ENCODE data around the gene GALE. TPM values are rescaled to one million over a fixed set of nuclear protein-coding genes. Genes with fewer than 3 reads are reported as not detected.

The GALE gene
- polyA plus RNA-seq, 3 donors, result 17.6 to 21.9 (median 18.0) TPM

GRCh38 chr1:23825762-23826522 is 25.4 kb upstream of the GALE start:
- Histone ChIP-seq H3K4me2 (replicated peaks; ENCODE audit: extremely low read depth, low read length, poor library complexity, severe bottlenecking) (peak overlapping the region; percentile 83), H3K4me3 (replicated peaks in 1 of 3; ENCODE audit: low read depth in 2 of 3, low read length in 3 of 3) (peak overlapping the region; percentile 83 to 90 (median 87)), H3K36me3 (replicated peaks in 1 of 2; ENCODE audit: control insufficient read depth in 1 of 2, insufficient read depth in 2 of 2, low read length in 2 of 2) (no peaks in the 10 kb centered on the region), H3K79me2 (ENCODE audit: insufficient read depth, low read length) (peaks cover 15% of the 10 kb centered on the region), H3K9me3 (replicated peaks in 1 of 2; ENCODE audit: control insufficient read depth in 1 of 2, insufficient read depth in 1 of 2, low read length in 2 of 2) (no peaks in the 10 kb centered on the region), H4K20me1 (ENCODE audit: insufficient read depth, low read length) (no peaks in the 10 kb centered on the region), H2AFZ (ENCODE audit: insufficient read depth, low read depth, low read length, poor library complexity, severe bottlenecking) (peak overlapping the region; percentile 89), H3K27me3 (ENCODE audit: control insufficient read depth in 2 of 2, insufficient read depth in 2 of 2, low read length in 2 of 2) (no peaks in the 10 kb centered on the region), H3K27ac (ENCODE audit: low read depth in 1 of 2, low read length in 2 of 2) (peak overlapping the region; percentile 84 to 99), H3K4me1 (ENCODE audit: control insufficient read depth in 1 of 2, insufficient read depth in 2 of 2, low read length in 2 of 2) (peaks cover 10 to 19% of the 10 kb centered on the region in 2 donors), H3K9ac (ENCODE audit: insufficient read depth, low read length, poor library complexity, severe bottlenecking) (peak overlapping the region; percentile 99)
- DNase-seq, result no peak
- Mint-ChIP-seq H3K4me1 (peaks cover 22% of the 10 kb centered on the region), H3K9me3 (no peaks in the 10 kb centered on the region), H3K27ac (peak overlapping the region; percentile 95 to 99 (median 97)), H3K36me3 (peaks cover 0 to 2% of the 10 kb centered on the region in 2 donors), H3K27me3 (ENCODE audit: low read depth in 3 of 3) (peaks cover 0 to 2% (median 0%) of the 10 kb centered on the region in 3 donors), H3K4me3 (peak overlapping the region; percentile 92 to 98)
- no peak for TF ChIP-seq CTCF (IDR thresholded peaks at IDR 0.05)
- intact Hi-C loops (cut with micrococcal nuclease), result no loop called here
- WGBS (ENCODE audit: insufficient coverage), result 100% methylated on average over 5 of the region's 24 CpGs

GRCh38 chr1:23825076-23825761 is 24.7 kb upstream of the GALE start, which contains the start of gene HMGCL:
Gene HMGCL (minus strand): TSS chr1:23825429. CDS start chr1:23825415, 14 bp downstream.
- Histone ChIP-seq H3K27ac (ENCODE audit: low read depth in 1 of 2, low read length in 2 of 2) (peak within 1 kb of the TSS; percentile 84 to 99), H4K20me1 (ENCODE audit: insufficient read depth, low read length) (no peaks in the 10 kb centered on the region), H3K9ac (ENCODE audit: insufficient read depth, low read length, poor library complexity, severe bottlenecking) (peak within 1 kb of the TSS; percentile 99), H3K36me3 (replicated peaks in 1 of 2; ENCODE audit: control insufficient read depth in 1 of 2, insufficient read depth in 2 of 2, low read length in 2 of 2) (peaks cover 0 to 4% of the 10 kb centered on the region in 2 donors), H3K4me1 (ENCODE audit: control insufficient read depth in 1 of 2, insufficient read depth in 2 of 2, low read length in 2 of 2) (peaks cover 10 to 19% of the 10 kb centered on the region in 2 donors), H3K79me2 (ENCODE audit: insufficient read depth, low read length) (peaks cover 15% of the 10 kb centered on the region), H2AFZ (ENCODE audit: insufficient read depth, low read depth, low read length, poor library complexity, severe bottlenecking) (peak within 1 kb of the TSS; percentile 89), H3K27me3 (ENCODE audit: control insufficient read depth in 2 of 2, insufficient read depth in 2 of 2, low read length in 2 of 2) (no peaks in the 10 kb centered on the region), H3K4me2 (replicated peaks; ENCODE audit: extremely low read depth, low read length, poor library complexity, severe bottlenecking) (peak within 1 kb of the TSS; percentile 83), H3K4me3 (replicated peaks in 1 of 3; ENCODE audit: low read depth in 2 of 3, low read length in 3 of 3) (peak within 1 kb of the TSS; percentile 83 to 90 (median 87)), H3K9me3 (replicated peaks in 1 of 2; ENCODE audit: control insufficient read depth in 1 of 2, insufficient read depth in 1 of 2, low read length in 2 of 2) (no peaks in the 10 kb centered on the region)
- Mint-ChIP-seq H3K27ac (peak within 1 kb of the TSS; percentile 95 to 99 (median 97)), H3K4me3 (peak within 1 kb of the TSS; percentile 92 to 98), H3K4me1 (peaks cover 22% of the 10 kb centered on the region), H3K27me3 (ENCODE audit: low read depth in 3 of 3) (peaks cover 0 to 2% (median 0%) of the 10 kb centered on the region in 3 donors), H3K36me3 (peaks cover 2 to 5% of the 10 kb centered on the region in 2 donors), H3K9me3 (no peaks in the 10 kb centered on the region)
- DNase-seq, result peak; percentile 88 to 92 (median 90)
- intact Hi-C loops (cut with micrococcal nuclease), result no loop called here
- no peak for TF ChIP-seq CTCF (IDR thresholded peaks at IDR 0.05)
- WGBS (ENCODE audit: insufficient coverage), result under 1% methylated on average over 32 of the region's 42 CpGs
